ENCODE results near the gene DOCK1. TPM values are rescaled to one million over a fixed set of nuclear protein-coding genes. Genes with fewer than 3 reads are reported as not detected.

DOCK1 gene
- total RNA-seq, 2 donors from 2014 or later: 34.3 to 44.1 TPM

DNA sequence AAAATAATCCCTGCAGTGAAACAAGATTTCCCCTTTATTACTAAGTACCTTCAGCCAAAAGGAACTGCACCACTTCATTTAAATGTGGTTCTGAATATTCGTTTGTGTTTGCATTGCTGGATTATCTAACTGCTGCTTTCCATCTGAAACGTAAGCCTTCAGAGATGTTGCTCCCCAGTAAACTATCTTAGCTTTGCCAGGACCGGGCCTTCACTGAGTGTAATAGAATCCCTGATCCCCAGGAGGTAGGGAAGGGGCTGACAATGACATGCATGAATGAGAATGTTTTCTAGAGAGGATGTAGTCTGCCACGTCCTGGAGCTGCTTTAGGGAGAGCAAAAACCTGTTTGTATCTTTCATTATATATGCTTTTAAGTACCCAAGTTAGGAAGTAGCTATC is 310.6 kb downstream of the DOCK1 start:
- Histone ChIP-seq H3K27ac (no peak overlapping the region), H3K36me3 (replicated peaks in 1 of 2; ENCODE audit: insufficient read depth in 1 of 2, low read depth in 2 of 2) (no peaks in the 10 kb centered on the region), H3K27me3 (no peaks in the 10 kb centered on the region), H3K9me3 (no peaks in the 10 kb centered on the region), H3K4me1 (no peaks in the 10 kb centered on the region), H3K4me3 (no peak overlapping the region)
- ATAC-seq (no peak), DNase-seq (no peak)
- TF ChIP-seq POLR2A (IDR thresholded peaks at IDR 0.05): no peak
- TF ChIP-seq, protein P1, sequence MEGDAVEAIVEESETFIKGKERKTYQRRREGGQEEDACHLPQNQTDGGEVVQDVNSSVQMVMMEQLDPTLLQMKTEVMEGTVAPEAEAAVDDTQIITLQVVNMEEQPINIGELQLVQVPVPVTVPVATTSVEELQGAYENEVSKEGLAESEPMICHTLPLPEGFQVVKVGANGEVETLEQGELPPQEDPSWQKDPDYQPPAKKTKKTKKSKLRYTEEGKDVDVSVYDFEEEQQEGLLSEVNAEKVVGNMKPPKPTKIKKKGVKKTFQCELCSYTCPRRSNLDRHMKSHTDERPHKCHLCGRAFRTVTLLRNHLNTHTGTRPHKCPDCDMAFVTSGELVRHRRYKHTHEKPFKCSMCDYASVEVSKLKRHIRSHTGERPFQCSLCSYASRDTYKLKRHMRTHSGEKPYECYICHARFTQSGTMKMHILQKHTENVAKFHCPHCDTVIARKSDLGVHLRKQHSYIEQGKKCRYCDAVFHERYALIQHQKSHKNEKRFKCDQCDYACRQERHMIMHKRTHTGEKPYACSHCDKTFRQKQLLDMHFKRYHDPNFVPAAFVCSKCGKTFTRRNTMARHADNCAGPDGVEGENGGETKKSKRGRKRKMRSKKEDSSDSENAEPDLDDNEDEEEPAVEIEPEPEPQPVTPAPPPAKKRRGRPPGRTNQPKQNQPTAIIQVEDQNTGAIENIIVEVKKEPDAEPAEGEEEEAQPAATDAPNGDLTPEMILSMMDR (IDR thresholded peaks at IDR 0.05): no peak
- WGBS, 2 donors: 76 to 80% methylated on average over 4 of the region's 4 CpGs
- intact Hi-C loops (cut with DNase I): no loop called here

DNA sequence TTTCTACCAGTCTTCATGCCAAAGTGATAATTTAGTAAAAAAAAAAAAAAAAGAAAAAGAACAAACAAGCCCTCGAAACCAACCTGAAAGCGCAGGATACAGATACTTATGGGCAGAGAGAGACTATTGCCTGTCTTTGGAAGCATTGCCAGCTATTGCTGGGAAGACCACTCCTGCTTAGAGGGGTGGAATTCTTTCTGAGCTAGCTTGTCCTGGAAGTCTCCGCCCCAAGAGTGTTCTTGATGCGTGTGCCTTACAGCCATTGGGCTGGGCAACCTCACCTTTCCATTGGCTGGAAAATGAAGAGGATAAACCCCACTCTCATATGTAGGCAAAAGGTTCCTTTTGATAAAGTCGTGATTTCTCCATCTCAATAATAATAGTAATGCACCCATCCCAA is 311.0 kb downstream of the DOCK1 start:
- Histone ChIP-seq H3K4me3 (no peak overlapping the region), H3K27me3 (no peaks in the 10 kb centered on the region), H3K9me3 (no peaks in the 10 kb centered on the region), H3K36me3 (replicated peaks in 1 of 2; ENCODE audit: insufficient read depth in 1 of 2, low read depth in 2 of 2) (no peaks in the 10 kb centered on the region), H3K4me1 (no peaks in the 10 kb centered on the region), H3K27ac (no peak overlapping the region)
- intact Hi-C loops (cut with DNase I): no loop called here
- DNase-seq (no peak), ATAC-seq (no peak)
- TF ChIP-seq, protein P1 (IDR thresholded peaks at IDR 0.05): no peak
- TF ChIP-seq POLR2A (IDR thresholded peaks at IDR 0.05): no peak
- WGBS, 2 donors: 89 to 94% methylated on average over 5 of the region's 5 CpGs

DNA sequence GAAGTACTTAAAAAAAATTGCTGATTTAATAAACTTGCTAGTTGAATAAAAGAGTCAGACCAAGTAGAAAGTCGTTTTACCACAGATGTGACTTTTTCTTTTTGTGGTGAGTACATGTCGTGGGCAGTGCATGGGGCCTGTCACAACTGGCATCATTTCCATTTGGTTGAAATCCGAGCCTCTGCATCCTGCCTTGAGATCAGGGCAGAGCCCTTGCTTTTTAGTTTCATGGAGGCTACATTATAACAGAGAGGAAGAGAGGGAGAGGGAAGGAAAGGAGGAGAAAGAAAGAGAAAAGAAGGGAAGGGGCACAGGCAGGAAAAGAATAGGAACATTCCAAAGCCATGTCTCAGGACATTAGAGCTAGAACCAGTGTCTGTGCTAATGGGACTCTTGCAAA is 311.6 kb downstream of the DOCK1 start:
- no peaks in the 10 kb centered on the region for H3K27me3 ChIP-seq
- no peaks in the 10 kb centered on the region for H3K36me3 ChIP-seq (replicated peaks in 1 of 2; ENCODE audit: insufficient read depth in 1 of 2, low read depth in 2 of 2)
- TF ChIP-seq, protein P1 (IDR thresholded peaks at IDR 0.05): no peak
- TF ChIP-seq POLR2A (IDR thresholded peaks at IDR 0.05): no peak
- H3K27ac ChIP-seq: no peak overlapping the region
- no peaks in the 10 kb centered on the region for H3K4me1 ChIP-seq
- intact Hi-C loops (cut with DNase I): no loop called here
- no peaks in the 10 kb centered on the region for H3K9me3 ChIP-seq
- whole genome bisulfite sequencing, 2 donors: 70 to 86% methylated on average over 3 of the region's 3 CpGs
- DNase-seq (no peak), ATAC-seq (no peak)
- H3K4me3 ChIP-seq: no peak overlapping the region

DNA sequence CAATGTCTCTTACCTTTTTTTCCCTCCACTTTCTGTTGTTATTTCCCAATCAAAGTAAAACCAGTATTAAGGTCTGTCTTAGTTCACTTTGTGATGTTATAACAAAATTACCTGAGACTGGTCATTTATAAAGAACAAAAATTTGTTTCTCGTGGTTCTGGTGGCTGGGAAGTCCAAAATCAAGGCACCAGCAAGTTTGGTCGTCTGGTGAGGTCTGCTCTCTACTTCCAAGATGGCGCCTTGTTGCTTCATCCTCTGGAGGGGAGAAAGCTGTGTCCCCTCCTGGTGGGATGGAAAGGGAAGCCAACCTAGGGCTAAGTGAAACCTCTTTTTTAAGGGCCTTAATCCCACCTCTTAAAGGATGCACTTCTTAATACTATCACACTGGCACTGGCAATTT is 313.4 kb downstream of the DOCK1 start:
- no peak for ATAC-seq
- H3K36me3 ChIP-seq (replicated peaks in 1 of 2; ENCODE audit: insufficient read depth in 1 of 2, low read depth in 2 of 2): no peaks in the 10 kb centered on the region
- H3K9me3 ChIP-seq: no peaks in the 10 kb centered on the region
- 90 to 95% methylated on average over 3 of the region's 3 CpGs for WGBS, 2 donors
- no peaks in the 10 kb centered on the region for H3K4me1 ChIP-seq
- no peak overlapping the region for H3K27ac ChIP-seq
- intact Hi-C loops (cut with DNase I): no loop called here
- no peak for TF ChIP-seq POLR2A (IDR thresholded peaks at IDR 0.05)
- TF ChIP-seq, protein P1 (IDR thresholded peaks at IDR 0.05): no peak
- no peak for DNase-seq
- no peak overlapping the region for H3K4me3 ChIP-seq
- H3K27me3 ChIP-seq: no peaks in the 10 kb centered on the region

DNA sequence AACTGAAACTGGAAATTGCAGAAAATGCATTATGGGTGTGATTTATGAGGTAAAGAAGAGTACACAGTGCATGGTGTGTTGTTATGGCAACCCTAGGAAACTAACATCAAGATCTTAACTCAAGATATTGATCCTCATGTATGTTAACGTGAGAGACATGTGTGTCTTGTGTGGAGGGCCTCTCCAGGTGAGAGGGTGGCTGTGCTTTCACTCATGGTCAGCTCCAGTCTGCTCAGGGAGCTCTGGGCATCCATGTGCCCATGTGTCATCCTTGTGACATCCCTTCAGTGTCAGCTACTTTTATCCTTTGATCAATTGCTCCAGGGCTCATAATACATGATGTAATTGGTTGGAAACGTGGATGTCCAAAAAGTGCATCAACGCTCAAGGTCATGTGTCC is 316.1 kb downstream of the DOCK1 start:
- Histone ChIP-seq H3K27me3 (no peaks in the 10 kb centered on the region), H3K27ac (no peak overlapping the region), H3K4me1 (no peaks in the 10 kb centered on the region), H3K4me3 (no peak overlapping the region), H3K9me3 (no peaks in the 10 kb centered on the region), H3K36me3 (replicated peaks in 1 of 2; ENCODE audit: insufficient read depth in 1 of 2, low read depth in 2 of 2) (no peaks in the 10 kb centered on the region)
- intact Hi-C loops (cut with DNase I): no loop called here
- TF ChIP-seq, protein P1 (IDR thresholded peaks at IDR 0.05): no peak
- no peak for DNase-seq
- ATAC-seq: no peak
- 76 to 78% methylated on average over 3 of the region's 3 CpGs for WGBS, 2 donors
